Measurements from ENCODE around the gene CEACAM1.
"Not testable (repeated sequence)": the region's sequence is repeated elsewhere in the genome, so short reads cannot be mapped to it uniquely, and the experiment has no call there.

DNA sequence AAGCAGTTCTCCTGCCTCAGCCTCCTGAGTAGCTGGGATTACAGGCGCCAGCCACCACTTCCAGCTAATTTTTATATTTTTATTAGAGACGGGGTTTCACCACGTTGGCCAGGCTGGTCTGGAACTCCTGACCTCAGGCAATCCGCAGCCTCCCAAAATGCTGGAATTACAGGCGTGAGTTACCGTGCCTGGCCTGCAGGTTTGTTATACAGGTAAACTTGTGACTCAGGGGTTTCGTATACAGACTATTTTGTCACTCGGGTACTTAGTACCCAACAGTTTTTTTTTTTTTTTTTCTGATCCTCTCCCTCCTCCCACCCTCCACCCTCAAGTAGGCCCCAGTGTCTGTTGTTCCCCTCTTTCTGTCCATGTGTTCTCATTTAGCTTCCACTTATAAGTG is 67.0 kb downstream of the CEACAM1 start:
- TF ChIP-seq POLR2A (IDR thresholded peaks at IDR 0.05; ENCODE audit: extremely low read depth, insufficient read length); MYC (IDR thresholded peaks at IDR 0.05; ENCODE audit: low read depth, low read length): not testable (repeated sequence)
- TF ChIP-seq, protein P1, sequence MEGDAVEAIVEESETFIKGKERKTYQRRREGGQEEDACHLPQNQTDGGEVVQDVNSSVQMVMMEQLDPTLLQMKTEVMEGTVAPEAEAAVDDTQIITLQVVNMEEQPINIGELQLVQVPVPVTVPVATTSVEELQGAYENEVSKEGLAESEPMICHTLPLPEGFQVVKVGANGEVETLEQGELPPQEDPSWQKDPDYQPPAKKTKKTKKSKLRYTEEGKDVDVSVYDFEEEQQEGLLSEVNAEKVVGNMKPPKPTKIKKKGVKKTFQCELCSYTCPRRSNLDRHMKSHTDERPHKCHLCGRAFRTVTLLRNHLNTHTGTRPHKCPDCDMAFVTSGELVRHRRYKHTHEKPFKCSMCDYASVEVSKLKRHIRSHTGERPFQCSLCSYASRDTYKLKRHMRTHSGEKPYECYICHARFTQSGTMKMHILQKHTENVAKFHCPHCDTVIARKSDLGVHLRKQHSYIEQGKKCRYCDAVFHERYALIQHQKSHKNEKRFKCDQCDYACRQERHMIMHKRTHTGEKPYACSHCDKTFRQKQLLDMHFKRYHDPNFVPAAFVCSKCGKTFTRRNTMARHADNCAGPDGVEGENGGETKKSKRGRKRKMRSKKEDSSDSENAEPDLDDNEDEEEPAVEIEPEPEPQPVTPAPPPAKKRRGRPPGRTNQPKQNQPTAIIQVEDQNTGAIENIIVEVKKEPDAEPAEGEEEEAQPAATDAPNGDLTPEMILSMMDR (IDR thresholded peaks at IDR 0.05; ENCODE audit: low read depth, low read length), result not testable (repeated sequence)
- TF ChIP-seq, protein P2, sequence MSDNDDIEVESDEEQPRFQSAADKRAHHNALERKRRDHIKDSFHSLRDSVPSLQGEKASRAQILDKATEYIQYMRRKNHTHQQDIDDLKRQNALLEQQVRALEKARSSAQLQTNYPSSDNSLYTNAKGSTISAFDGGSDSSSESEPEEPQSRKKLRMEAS (IDR thresholded peaks at IDR 0.05; ENCODE audit: low read depth, low read length), result not testable (repeated sequence)

Measured in NB4 (cell line).